ENCODE results near the gene LCE3B.

LCE3B gene

DNA sequence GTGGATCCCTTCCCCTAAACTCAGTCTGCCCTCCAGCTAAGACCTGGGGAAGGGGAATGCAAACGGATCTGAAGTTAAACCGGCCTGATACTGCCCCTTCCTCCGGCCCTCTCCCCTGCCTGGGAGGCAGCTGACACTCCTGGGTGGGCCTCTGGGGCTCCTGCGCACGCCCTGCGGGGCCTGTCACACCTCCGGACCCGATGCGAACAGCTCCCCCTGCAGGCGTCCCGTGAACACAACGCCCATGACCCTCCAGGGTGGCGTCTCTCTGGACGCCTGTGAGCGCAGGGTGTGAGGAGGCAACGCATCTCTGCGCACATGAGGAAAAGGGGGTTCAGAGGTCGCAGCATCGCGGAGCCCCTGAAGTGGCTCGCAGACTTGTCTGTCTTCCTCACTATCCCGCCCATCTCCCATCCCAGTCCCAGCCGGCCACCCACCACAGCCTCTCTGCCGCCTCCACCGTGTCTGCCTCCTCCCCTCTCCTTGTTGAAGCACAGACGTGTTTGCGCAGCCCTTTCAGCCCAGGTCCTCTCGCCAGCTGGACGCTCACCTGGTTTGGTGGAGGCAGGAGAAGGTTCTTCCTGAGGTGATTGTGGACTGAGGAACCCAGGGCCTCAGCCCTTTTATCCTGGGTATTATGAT lies 9.7 kb downstream of the LCE3B start:
- POLR2A ChIA-PET: no interaction called here
- CTCF ChIA-PET: interaction anchor here (0.7 to 3.0 kb wide), 4 partner anchors 9 to 565 kb away, joined by 3 to 13 read pairs (median 6); no protein-coding TSS in a partner anchor
- TF ChIP-seq, protein P1, sequence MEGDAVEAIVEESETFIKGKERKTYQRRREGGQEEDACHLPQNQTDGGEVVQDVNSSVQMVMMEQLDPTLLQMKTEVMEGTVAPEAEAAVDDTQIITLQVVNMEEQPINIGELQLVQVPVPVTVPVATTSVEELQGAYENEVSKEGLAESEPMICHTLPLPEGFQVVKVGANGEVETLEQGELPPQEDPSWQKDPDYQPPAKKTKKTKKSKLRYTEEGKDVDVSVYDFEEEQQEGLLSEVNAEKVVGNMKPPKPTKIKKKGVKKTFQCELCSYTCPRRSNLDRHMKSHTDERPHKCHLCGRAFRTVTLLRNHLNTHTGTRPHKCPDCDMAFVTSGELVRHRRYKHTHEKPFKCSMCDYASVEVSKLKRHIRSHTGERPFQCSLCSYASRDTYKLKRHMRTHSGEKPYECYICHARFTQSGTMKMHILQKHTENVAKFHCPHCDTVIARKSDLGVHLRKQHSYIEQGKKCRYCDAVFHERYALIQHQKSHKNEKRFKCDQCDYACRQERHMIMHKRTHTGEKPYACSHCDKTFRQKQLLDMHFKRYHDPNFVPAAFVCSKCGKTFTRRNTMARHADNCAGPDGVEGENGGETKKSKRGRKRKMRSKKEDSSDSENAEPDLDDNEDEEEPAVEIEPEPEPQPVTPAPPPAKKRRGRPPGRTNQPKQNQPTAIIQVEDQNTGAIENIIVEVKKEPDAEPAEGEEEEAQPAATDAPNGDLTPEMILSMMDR (IDR thresholded peaks at IDR 0.05; ENCODE audit: control extremely low read depth, extremely low read depth, low read depth, missing control alignments): peak; percentile 29
- peak; percentile 39 for DNase-seq (ENCODE audit: extremely low spot score)

DNA sequence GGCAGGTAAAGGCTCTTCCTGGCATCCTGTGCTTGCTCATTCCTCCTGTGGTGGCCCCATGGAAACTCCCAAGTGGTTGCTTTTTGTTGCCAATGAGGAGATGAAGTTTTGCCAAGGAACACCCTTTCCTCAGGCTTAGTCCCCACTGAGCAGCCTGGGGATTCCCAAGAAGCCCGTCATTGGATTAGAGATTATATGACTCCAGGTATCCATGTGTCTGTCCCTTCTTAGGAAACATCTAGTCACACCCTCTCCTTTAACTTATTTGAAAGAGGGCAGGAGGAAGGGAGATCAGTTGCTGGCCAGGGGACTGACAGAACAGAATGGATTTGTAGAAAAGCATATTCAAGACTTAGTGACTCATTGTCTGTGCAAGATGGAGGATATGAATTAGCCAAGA lies 13.1 kb downstream of the LCE3B start:
- CTCF ChIA-PET: interaction anchor here (1.9 kb wide), 1 partner anchor 27 kb away, joined by 5 read pairs; no protein-coding TSS in a partner anchor
- DNase-seq (ENCODE audit: extremely low spot score): no peak
- TF ChIP-seq, protein P1 (IDR thresholded peaks at IDR 0.05; ENCODE audit: control extremely low read depth, extremely low read depth, low read depth, missing control alignments): no peak
- POLR2A ChIA-PET: no interaction called here

DNA sequence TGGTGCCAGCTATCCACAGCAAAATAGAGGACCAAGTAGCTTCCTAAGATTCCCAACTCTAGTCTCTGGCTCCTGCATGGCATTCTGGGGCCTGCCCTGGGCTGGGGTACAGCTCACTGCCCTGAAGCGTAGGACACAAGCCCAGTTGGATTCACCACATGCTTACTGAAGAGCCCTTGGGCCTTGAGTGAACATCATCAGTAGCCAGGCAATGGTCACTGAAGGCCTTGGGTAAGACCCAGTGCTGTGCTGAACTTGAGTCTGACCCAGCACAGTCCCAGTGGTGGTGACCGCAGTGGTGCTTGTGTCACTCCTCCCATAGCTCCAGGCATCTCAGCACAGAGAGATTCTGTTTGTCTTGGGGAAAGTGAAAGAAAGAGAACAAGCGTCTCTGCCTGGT lies 17.0 kb downstream of the LCE3B start:
- TF ChIP-seq, protein P1 (IDR thresholded peaks at IDR 0.05; ENCODE audit: control extremely low read depth, extremely low read depth, low read depth, missing control alignments): no peak
- ChIA-PET CTCF (interaction anchor here (1.6 to 3.3 kb wide), 2 partner anchors 9 to 15 kb away, joined by 3 to 13 read pairs; partner anchors contain the start of gene LCE3A), POLR2A (no interaction called here)
- DNase-seq (ENCODE audit: extremely low spot score): no peak

- DNase-seq (ENCODE audit: extremely low spot score): no peak
- TF ChIP-seq, protein P1 (IDR thresholded peaks at IDR 0.05; ENCODE audit: control extremely low read depth, extremely low read depth, low read depth, missing control alignments): no peak
- ChIA-PET POLR2A (no interaction called here), CTCF (interaction anchor here (1.2 to 2.8 kb wide), 2 partner anchors 10 to 13 kb away, joined by 3 to 17 read pairs; no protein-coding TSS in a partner anchor)
These were observed 26.7 kb downstream of the LCE3B start for GRCh38 chr1:152640351-152640750.

DNA sequence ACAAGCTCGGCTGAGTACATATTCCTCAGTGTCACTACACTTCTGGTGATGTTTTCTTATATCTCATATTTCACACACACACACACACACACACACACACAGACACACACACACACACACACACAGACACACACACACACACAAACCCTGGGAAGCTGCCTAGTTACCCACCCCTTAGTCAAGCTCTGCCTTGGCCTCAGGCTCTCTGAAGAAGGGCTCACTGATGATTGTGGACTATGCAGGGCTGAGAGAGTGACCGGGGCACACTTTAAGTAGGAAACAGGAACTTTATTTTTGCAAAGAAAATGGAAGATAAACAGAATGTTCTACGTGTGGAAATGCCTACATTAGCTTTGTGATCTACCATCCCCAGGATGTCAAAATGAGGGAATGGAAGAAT lies 30.3 kb downstream of the LCE3B start:
- TF ChIP-seq, protein P1 (IDR thresholded peaks at IDR 0.05; ENCODE audit: control extremely low read depth, extremely low read depth, low read depth, missing control alignments): no peak
- no peak for DNase-seq (ENCODE audit: extremely low spot score)
- ChIA-PET CTCF (interaction anchor here (1.1 to 3.2 kb wide), 2 partner anchors 10 to 282 kb away, joined by 3 to 30 read pairs; no protein-coding TSS in a partner anchor), POLR2A (no interaction called here)

DNA sequence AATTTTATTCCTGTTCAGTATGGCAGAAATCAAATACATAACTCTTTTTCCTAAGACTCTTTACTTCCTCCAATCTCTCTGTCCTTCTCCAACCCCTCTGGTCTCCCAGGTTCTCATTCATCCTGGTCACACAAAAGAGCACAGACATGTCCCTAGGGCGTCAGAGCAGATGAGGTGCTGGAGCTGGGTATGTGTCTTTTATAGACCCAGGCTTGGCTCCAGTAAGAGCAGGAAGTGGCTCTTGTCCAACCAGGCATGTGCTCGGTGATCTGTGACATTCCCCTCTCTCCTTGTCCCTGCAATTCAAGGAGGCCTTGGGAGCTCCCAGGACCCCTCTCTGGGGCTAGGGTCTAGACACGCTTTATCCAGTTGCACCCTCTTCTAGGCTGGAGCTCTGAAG lies 31.5 kb downstream of the LCE3B start:
- POLR2A ChIA-PET: no interaction called here
- TF ChIP-seq, protein P1 (IDR thresholded peaks at IDR 0.05; ENCODE audit: control extremely low read depth, extremely low read depth, low read depth, missing control alignments): no peak
- no peak for DNase-seq (ENCODE audit: extremely low spot score)
- CTCF ChIA-PET: interaction anchor here (1.1 kb wide), 2 partner anchors 8 to 14 kb away, joined by 3 to 4 read pairs; no protein-coding TSS in a partner anchor
